CD14-positive monocyte (primary cell): ENCODE measurements around the gene SSBP3. TPM values are rescaled to one million over a fixed set of nuclear protein-coding genes. Genes with fewer than 3 reads are reported as not detected.

Experiments
- DNase-seq, 3 donors: peaks; one replicate each; pipeline ENCODE4 v3.0.0-alpha.2; 2011 to 2022
- H2AFZ ChIP-seq: 2 replicates; pipeline ENCODE4 v1.6.0; 2012; ENCODE audit warnings: mild to moderate bottlenecking, low read depth, low read length, inconsistent platforms; ENCODE audit not compliant: insufficient read depth, poor library complexity, severe bottlenecking
- H3K27ac ChIP-seq, 2 donors: 1 replicate in 1 of 2; 2 replicates in 1 of 2; pipeline ENCODE4 v1.5.1; 2012 to 2013; ENCODE audit warnings: low read length in 2 of 2, control low read depth in 1 of 2, inconsistent platforms in 1 of 2, low read depth in 1 of 2, mild to moderate bottlenecking in 1 of 2
- H3K27me3 ChIP-seq, 2 donors: one replicate each; pipeline versions ENCODE4 v1.6.0 to v1.6.1; 2011 to 2013; ENCODE audit warnings: low read length in 2 of 2; ENCODE audit not compliant: control insufficient read depth in 2 of 2, insufficient read depth in 2 of 2
- H3K36me3 ChIP-seq, 2 donors: replicated peaks in 1 of 2; 1 replicate in 1 of 2; 2 replicates in 1 of 2; pipeline versions ENCODE4 v1.5.1 to v1.6.1; 2012 to 2013; ENCODE audit warnings: low read length in 2 of 2, control low read depth in 1 of 2, inconsistent platforms in 1 of 2, mild to moderate bottlenecking in 1 of 2; ENCODE audit not compliant: insufficient read depth in 2 of 2, control insufficient read depth in 1 of 2
- H3K4me1 ChIP-seq, 2 donors: 1 replicate in 1 of 2; 2 replicates in 1 of 2; pipeline versions ENCODE4 v1.5.1 to v1.6.1; 2012 to 2013; ENCODE audit warnings: low read length in 2 of 2, control low read depth in 1 of 2, inconsistent platforms in 1 of 2, mild to moderate bottlenecking in 1 of 2, moderate library complexity in 1 of 2; ENCODE audit not compliant: insufficient read depth in 2 of 2, control insufficient read depth in 1 of 2
- H3K4me2 ChIP-seq: replicated peaks from 2 replicates; pipeline ENCODE3; 2012; ENCODE audit warnings: low read length, moderate library complexity, mild to moderate bottlenecking; ENCODE audit not compliant: poor library complexity, severe bottlenecking; ENCODE audit errors: extremely low read depth
- H3K4me3 ChIP-seq, 3 experiments: fragments of 200-600 bp in 1 of 3; sonication (generic) in 1 of 3; replicated peaks in 1 of 3; 1 replicate in 2 of 3; 2 replicates in 1 of 3; pipeline ENCODE4 v1.5.1; 2011 to 2013; ENCODE audit warnings: low read length in 3 of 3, mild to moderate bottlenecking in 3 of 3, control low read depth in 2 of 3, low read depth in 2 of 3, inconsistent platforms in 1 of 3, moderate library complexity in 1 of 3
- H3K79me2 ChIP-seq: 2 replicates; pipeline ENCODE4 v1.6.0; 2012; ENCODE audit warnings: mild to moderate bottlenecking, control low read depth, inconsistent platforms, low read length, moderate library complexity; ENCODE audit not compliant: insufficient read depth
- H3K9ac ChIP-seq: 2 replicates; pipeline ENCODE4 v1.6.0; 2017; ENCODE audit warnings: low read length, mild to moderate bottlenecking; ENCODE audit not compliant: insufficient read depth, poor library complexity, severe bottlenecking
- H3K9me3 ChIP-seq, 2 donors: replicated peaks in 1 of 2; 1 replicate in 1 of 2; 2 replicates in 1 of 2; pipeline versions ENCODE4 v1.5.1 to v1.6.1; 2012 to 2013; ENCODE audit warnings: low read length in 2 of 2, control low read depth in 1 of 2; ENCODE audit not compliant: control insufficient read depth in 1 of 2, insufficient read depth in 1 of 2
- H4K20me1 ChIP-seq: 2 replicates; pipeline ENCODE4 v1.6.0; 2012; ENCODE audit warnings: mild to moderate bottlenecking, low read length, control low read depth, moderate library complexity; ENCODE audit not compliant: insufficient read depth
- H3K27ac Mint-ChIP-seq, 7 donors: one replicate each; pipeline ENCODE4 v1.8.0; 2020; ENCODE audit warnings: mild to moderate bottlenecking in 7 of 7, mixed read lengths in 7 of 7, moderate library complexity in 6 of 7, inconsistent platforms in 2 of 7
- H3K27me3 Mint-ChIP-seq, 3 donors: one replicate each; pipeline ENCODE4 v1.8.0; 2021 to 2022; ENCODE audit warnings: low read depth in 3 of 3, mild to moderate bottlenecking in 3 of 3, mixed read lengths in 3 of 3, moderate library complexity in 3 of 3, inconsistent platforms in 1 of 3
- H3K36me3 Mint-ChIP-seq, 2 donors: one replicate each; pipeline ENCODE4 v1.8.0; 2020; ENCODE audit warnings: mixed read lengths in 2 of 2, inconsistent platforms in 1 of 2, mild to moderate bottlenecking in 1 of 2
- H3K4me1 Mint-ChIP-seq: one replicate; pipeline ENCODE4 v1.8.0; 2020; ENCODE audit warnings: mild to moderate bottlenecking, mixed read lengths
- H3K4me3 Mint-ChIP-seq, 2 donors: one replicate each; pipeline ENCODE4 v1.8.0; 2020; ENCODE audit warnings: mild to moderate bottlenecking in 2 of 2, mixed read lengths in 2 of 2, moderate library complexity in 1 of 2
- H3K9me3 Mint-ChIP-seq, 7 donors: one replicate each; pipeline ENCODE4 v1.8.0; 2020 to 2022; ENCODE audit warnings: mixed read lengths in 7 of 7, mild to moderate bottlenecking in 6 of 7, moderate library complexity in 6 of 7, inconsistent platforms in 2 of 7
- CTCF ChIP-seq: fragments of 200-600 bp; IDR thresholded peaks from one replicate; pipeline ENCODE4 v1.8.0; 2022; ENCODE audit warnings: antibody characterized with exemption, mild to moderate bottlenecking
- whole genome bisulfite sequencing: methylation state at CpG from one replicate; pipeline ENCODE4 v1.1.5; 2013; ENCODE audit warnings: missing lambda C conversion rate; ENCODE audit not compliant: insufficient coverage; 5-methylcytosine and 5-hydroxymethylcytosine counted together
- intact Hi-C, 2 donors: fragments of 100-400 bp; cut with micrococcal nuclease; formaldehyde crosslinking; loops; one replicate each; pipeline versions ENCODE4 v1.15.0 to v1.15.1; 2023
- polyA minus RNA-seq: library from RNA; depleted of rRNA, polyadenylated mRNA; stranded (reverse); fragments of >200 nt; gene quantifications from 2 replicates; pipeline ENCODE4 v1.2.3, GENCODE V29; 2012
- polyA plus RNA-seq, 3 donors: library from polyadenylated mRNA; depleted of rRNA in 1 of 3; unstranded in 2 of 3; stranded (reverse) in 1 of 3; fragments of 300-500 nt in 2 of 3; fragments of >200 nt in 1 of 3; fragmentation: Illumina TruSeq in 2 of 3; gene quantifications; 1 replicate in 2 of 3; 2 replicates in 1 of 3; pipeline ENCODE4 v1.2.3, GENCODE V29; 2012 to 2021
- total RNA-seq, 12 experiments: library from RNA in 1 of 12; stranded (reverse) in 1 of 12; fragments of 120-200 nt in 1 of 12; gene quantifications; one replicate each; pipeline ENCODE4 v1.2.4 and lab custom pipeline; 2013 to 2026; ENCODE audit warnings: mixed read lengths in 6 of 12, inconsistent platforms in 1 of 12

SSBP3 gene
- total RNA-seq (2013), result 15.0 TPM
- polyA plus RNA-seq, result 10 to 100 TPM in 1 of 3 donors, 1 to 10 TPM in 2; 4.1 to 30.7 (median 4.3) TPM
- 10.4 and 21.9 TPM in 2 replicates for polyA minus RNA-seq
- total RNA-seq (lab: John Stamatoyannopoulos, UW), result 11.0 to 50.9 (median 17.7) reads per million in 11 experiments

GRCh38 chr1:54406339-54407153 is at the start of gene SSBP3:
TSS of gene SSBP3 (minus strand) at chr1:54406394.
- H3K4me3 ChIP-seq, result peak within 1 kb of the TSS; percentile 61 to 97 (median 96)
- H2AFZ ChIP-seq, result peak within 1 kb of the TSS; percentile 87
- peak; percentile 83 to 88 (median 85) for DNase-seq
- peaks cover 32 to 54% of the 10 kb centered on the region in 2 donors for H3K4me1 ChIP-seq
- Mint-ChIP-seq H3K4me3 (peak within 1 kb of the TSS; percentile 86 to 92), H3K4me1 (peaks cover 51% of the 10 kb centered on the region), H3K27ac (peak within 1 kb of the TSS; percentile 87 to 93 (median 90)), H3K27me3 (peaks cover 8 to 13% (median 11%) of the 10 kb centered on the region in 3 donors), H3K9me3 (peaks cover 0 to 2% (median 0%) of the 10 kb centered on the region in 7 donors), H3K36me3 (peaks cover 22 to 29% of the 10 kb centered on the region in 2 donors)
- H4K20me1 ChIP-seq, result peaks cover 38% of the 10 kb centered on the region
- TF ChIP-seq CTCF, result peak; percentile 7
- H3K9me3 ChIP-seq, result no peaks in the 10 kb centered on the region
- H3K27me3 ChIP-seq, result peaks cover 0 to 8% of the 10 kb centered on the region in 2 donors
- H3K79me2 ChIP-seq, result peaks cover 3% of the 10 kb centered on the region
- H3K9ac ChIP-seq, result peak within 1 kb of the TSS; percentile 87
- H3K27ac ChIP-seq, result peak within 1 kb of the TSS; percentile 57 to 92
- WGBS, result under 1% methylated on average over 65 of the region's 100 CpGs
- peaks cover 4 to 15% of the 10 kb centered on the region in 2 donors for H3K36me3 ChIP-seq
- H3K4me2 ChIP-seq, result peak within 1 kb of the TSS; percentile 92
- intact Hi-C loops, result loop anchor here (1.0 to 10.0 kb wide), 6 partner anchors 82 to 459 kb away; partner anchors contain the start of genes PARS2 (in 2 of the 2), IFT25 (in 1 of the 2), LRRC42 (in 1 of the 2) and TCEANC2 (in 1 of the 2)

GRCh38 chr1:54453509-54453908 is 47.3 kb upstream of the SSBP3 start:
- Mint-ChIP-seq H3K4me1 (no peaks in the 10 kb centered on the region), H3K9me3 (peaks cover 14 to 25% (median 20%) of the 10 kb centered on the region in 7 donors), H3K36me3 (no peaks in the 10 kb centered on the region), H3K27ac (no peak overlapping the region), H3K27me3 (peaks cover 0 to 9% (median 3%) of the 10 kb centered on the region in 3 donors), H3K4me3 (no peak overlapping the region)
- no peak for TF ChIP-seq CTCF
- Histone ChIP-seq H3K9ac (no peak overlapping the region), H4K20me1 (no peaks in the 10 kb centered on the region), H3K9me3 (peaks cover 0 to 11% of the 10 kb centered on the region in 2 donors), H3K79me2 (no peaks in the 10 kb centered on the region), H3K36me3 (no peaks in the 10 kb centered on the region), H2AFZ (no peak overlapping the region), H3K27ac (no peak overlapping the region), H3K27me3 (no peaks in the 10 kb centered on the region), H3K4me3 (no peak overlapping the region), H3K4me2 (no peak overlapping the region), H3K4me1 (no peaks in the 10 kb centered on the region)
- no CpG with 5 or more reads among the region's 2 CpGs for WGBS
- DNase-seq, result no peak
- intact Hi-C loops, result no loop called here
